ENCODE data around the gene ACBD5.
A peak's percentile ranks its signal among the peaks of the same experiment; 100 is the strongest.
"Not testable (repeated sequence)": the region's sequence is repeated elsewhere in the genome, so short reads cannot be mapped to it uniquely, and the experiment has no call there.

ACBD5 gene, protein sequence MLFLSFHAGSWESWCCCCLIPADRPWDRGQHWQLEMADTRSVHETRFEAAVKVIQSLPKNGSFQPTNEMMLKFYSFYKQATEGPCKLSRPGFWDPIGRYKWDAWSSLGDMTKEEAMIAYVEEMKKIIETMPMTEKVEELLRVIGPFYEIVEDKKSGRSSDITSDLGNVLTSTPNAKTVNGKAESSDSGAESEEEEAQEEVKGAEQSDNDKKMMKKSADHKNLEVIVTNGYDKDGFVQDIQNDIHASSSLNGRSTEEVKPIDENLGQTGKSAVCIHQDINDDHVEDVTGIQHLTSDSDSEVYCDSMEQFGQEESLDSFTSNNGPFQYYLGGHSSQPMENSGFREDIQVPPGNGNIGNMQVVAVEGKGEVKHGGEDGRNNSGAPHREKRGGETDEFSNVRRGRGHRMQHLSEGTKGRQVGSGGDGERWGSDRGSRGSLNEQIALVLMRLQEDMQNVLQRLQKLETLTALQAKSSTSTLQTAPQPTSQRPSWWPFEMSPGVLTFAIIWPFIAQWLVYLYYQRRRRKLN

GRCh38 chr10:27240212-27241009, at the start of gene ACBD5:
TSS of gene ACBD5 (minus strand) at chr10:27240797. CDS start at chr10:27240688, 109 bp downstream.
- peak; percentile 96 for DNase-seq

GRCh38 chr10:27285093-27285492, 44.5 kb upstream of the ACBD5 start:
- peak; percentile 34 for DNase-seq

DNA sequence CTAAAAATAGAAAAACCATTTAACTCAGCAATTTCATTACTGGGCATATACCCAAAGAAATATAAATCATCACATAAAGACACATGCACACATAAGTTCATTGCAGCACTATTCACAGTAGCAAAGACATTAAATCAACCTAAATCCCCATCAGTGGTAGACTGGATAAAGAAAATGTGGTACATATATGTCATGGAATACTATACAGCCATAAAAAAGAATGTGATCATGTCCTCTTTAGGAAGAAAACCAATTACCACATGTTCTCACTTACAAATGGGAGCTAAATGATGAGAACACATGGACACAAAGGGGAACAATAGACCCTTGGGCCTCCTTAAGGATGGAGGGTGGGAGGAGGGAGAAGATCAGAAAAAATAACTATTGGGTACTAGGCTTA, 36.0 kb upstream of the ACBD5 start:
- DNase-seq: no peak

GRCh38 chr10:27266025-27266424, 25.4 kb upstream of the ACBD5 start:
- DNase-seq: not testable (repeated sequence)

- not testable (repeated sequence) for DNase-seq
Measured at GRCh38 chr10:27262788-27263187, 22.2 kb upstream of the ACBD5 start.

DNA sequence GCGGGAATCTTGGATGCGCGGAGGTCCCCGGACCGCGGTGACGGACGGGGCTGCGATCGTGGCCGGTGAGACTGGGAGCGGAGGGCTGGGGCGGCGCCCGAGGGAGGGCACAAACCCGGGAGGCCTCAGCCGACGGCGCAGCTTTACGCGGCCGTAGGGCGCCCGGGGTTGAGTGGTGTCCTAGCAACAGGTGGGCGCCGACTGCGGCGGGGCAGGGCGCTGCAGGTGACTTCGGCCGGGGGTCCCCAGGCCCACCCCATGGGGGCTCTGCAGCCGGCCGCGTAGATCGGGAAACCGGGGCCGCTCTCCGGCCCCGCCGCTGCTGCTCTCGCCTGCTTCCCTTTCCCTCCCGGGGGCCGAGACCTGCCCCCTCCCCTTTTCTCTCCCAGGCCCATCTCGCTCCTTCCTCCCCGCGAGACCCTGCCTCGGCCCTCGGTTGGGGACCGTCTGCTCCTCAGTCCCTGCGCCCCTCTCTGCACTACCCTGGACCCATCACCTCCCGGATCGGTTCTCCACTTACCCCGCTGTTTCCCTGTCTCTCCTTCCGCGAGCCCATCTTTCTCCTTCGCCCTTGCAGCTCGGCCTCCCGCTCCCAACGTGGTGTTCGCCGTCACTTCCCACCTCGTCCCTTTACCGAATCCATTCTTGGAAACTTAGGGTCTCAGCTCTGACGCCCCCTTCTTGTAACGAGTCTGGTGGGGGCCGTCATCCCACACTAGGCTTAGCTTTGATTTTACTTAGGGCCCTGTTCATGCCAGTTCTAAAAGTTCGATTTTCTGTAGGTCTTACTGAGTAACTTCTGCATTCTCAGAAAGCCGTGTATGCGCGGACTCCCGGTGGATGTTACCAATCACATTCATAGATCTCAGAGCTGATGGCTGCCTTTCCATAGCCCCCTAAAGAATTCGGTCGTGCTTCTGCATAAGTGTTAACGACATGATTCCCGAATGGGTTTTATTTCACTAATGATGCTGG, 18.5 kb upstream of the ACBD5 start:
- peak; percentile 14 for DNase-seq

DNA sequence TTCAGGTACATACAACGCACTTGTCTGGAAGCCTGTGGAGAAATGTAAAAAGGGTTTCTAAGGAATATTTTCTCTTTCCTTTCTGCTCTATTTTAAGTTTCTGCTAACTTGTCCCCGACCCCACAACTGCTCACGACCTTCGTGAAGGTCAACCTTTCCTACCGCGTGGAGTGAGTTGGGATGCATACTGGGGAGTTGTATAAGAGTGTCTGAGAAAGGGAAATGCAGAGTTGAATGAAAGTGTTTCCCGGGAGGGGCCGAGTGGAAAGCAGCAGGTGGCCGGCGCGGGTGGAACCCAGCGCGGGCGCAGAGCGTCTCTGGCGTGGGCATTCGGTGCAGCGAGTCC, 17.9 kb upstream of the ACBD5 start:
- DNase-seq: no peak

- no peak for DNase-seq
Measured at GRCh38 chr10:27256299-27257189, 15.9 kb upstream of the ACBD5 start.

- no peak for DNase-seq
Measured at GRCh38 chr10:27253576-27253975, 13.0 kb upstream of the ACBD5 start.

GRCh38 chr10:27252267-27253000, 11.8 kb upstream of the ACBD5 start:
- peak; percentile 68 for DNase-seq

GRCh38 chr10:27251554-27251953, 11.0 kb upstream of the ACBD5 start:
- DNase-seq: no peak

- DNase-seq: no peak
Measured at GRCh38 chr10:27248215-27248614, 7.6 kb upstream of the ACBD5 start.

GRCh38 chr10:27247441-27247840, 6.8 kb upstream of the ACBD5 start:
- no peak for DNase-seq

DNA sequence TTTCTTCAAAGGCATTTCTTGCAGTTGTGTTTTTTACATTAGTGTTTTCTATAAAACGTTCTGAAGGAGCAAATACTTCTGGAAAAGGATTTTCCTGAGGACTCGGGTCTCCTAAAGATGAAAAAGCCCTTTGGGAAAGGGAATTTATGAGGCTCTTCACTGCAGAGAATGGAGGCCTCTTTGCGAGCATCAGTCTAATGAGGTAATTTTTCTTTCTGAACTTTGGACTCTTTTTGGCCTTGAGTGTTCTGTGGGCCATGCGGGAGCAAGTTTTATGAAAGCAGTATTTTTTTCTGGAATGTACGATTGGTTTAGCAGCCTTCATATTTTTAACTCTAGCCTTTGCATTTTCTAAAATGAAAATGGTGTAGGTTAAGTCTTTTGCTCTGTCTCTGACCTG, 6.4 kb upstream of the ACBD5 start:
- no peak for DNase-seq

GRCh38 chr10:27245836-27246235, 5.2 kb upstream of the ACBD5 start:
- DNase-seq: no peak

GRCh38 chr10:27244976-27245375, 4.4 kb upstream of the ACBD5 start:
- DNase-seq: no peak

GRCh38 chr10:27242951-27243551, 2.5 kb upstream of the ACBD5 start:
- peak; percentile 74 for DNase-seq

DNA sequence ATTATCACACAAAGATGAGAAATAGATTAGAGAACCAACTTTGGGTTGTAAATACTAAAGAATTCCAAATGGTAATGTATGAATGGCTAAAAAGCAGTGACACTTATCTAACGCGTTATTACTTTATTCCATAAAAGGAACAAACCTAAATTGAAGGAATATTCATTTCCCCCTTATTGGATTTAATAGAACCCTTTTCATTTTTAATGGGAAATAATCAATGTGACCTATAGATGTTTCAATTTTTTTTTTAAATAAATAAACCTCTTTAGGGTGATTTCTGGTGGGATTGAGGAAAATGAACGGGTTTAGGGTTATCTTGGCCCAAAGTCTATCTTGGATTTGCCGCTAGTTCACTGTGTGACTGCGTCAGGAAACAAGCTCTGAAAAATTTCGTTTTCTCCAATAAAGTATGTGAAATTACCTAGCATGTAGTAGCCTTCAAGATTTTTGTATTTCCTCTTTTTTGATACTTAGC, 1.9 kb upstream of the ACBD5 start:
- DNase-seq: no peak

- peak; percentile 98 for DNase-seq
Measured at GRCh38 chr10:27241652-27242472, 1.3 kb upstream of the ACBD5 start.
